ENCODE measurements around the gene AIF1L.

The AIF1L gene

DNA sequence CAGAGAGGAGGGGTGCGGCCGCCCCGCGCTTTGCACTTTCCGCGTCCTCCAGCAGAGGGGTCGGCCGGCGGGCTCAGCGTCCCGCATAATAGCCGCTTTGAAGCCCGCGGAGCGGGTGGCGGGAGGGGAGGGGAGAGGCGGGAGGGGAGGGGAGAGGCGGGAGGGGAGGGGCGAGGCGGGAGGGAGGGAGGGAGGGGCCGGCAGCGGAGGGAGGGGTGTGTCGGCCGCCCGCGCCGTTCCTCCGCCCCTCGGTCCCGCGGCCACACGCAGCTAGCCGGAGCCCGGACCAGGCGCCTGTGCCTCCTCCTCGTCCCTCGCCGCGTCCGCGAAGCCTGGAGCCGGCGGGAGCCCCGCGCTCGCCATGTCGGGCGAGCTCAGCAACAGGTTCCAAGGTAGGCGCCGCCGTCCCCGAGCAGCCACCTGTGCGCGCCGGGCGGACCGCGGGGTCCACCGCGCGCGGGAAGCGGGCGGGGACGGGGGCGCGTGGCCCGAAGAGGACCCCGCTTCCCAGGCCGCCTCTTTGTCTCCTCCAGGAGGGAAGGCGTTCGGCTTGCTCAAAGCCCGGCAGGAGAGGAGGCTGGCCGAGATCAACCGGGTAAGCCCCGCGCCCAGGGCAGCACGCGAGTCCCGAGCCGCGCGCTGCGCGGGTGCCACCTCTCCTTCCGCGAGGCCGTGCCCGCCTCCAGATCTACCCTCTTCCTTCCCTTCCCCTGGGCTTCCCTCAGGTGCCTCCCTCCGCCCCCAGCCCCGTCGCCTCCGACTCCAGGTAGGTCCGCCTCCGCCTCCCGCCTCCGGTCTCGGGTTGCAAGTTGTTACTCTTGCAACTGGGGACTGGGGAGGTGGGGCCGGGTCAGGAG lies at the start of gene AIF1L:
Gene AIF1L, plus strand, starts transcription at position 263 of the 857 bp plus-strand sequence. Its CDS starts 99 bp downstream, at position 362.
- peak; percentile 30 for DNase-seq

GRCh38 chr9:131046581-131047202 lies 49.6 kb upstream of the AIF1L start:
- no peak for DNase-seq

GRCh38 chr9:131048332-131048731 lies 48.0 kb upstream of the AIF1L start:
- no peak for DNase-seq

DNA sequence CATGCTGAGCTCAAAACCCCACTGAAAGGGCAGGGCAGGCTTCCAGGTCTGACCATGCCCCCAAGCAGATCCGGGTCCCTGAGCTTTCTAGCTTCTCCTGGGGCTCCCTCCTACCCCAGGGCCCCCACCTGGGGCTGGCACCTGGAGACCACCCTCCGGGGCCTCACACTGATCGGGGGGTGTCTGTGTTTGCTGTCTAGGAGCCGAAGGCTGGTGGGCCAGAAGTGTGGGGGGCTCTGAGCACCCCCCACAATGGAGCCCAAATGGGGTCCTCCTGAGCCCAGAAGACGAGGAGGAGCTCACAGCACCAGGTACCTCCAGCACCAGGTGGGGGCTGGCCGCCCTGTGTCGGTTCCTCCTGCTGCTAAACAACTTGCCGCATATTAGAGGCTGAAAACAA lies 47.5 kb upstream of the AIF1L start:
- no peak for DNase-seq

DNA sequence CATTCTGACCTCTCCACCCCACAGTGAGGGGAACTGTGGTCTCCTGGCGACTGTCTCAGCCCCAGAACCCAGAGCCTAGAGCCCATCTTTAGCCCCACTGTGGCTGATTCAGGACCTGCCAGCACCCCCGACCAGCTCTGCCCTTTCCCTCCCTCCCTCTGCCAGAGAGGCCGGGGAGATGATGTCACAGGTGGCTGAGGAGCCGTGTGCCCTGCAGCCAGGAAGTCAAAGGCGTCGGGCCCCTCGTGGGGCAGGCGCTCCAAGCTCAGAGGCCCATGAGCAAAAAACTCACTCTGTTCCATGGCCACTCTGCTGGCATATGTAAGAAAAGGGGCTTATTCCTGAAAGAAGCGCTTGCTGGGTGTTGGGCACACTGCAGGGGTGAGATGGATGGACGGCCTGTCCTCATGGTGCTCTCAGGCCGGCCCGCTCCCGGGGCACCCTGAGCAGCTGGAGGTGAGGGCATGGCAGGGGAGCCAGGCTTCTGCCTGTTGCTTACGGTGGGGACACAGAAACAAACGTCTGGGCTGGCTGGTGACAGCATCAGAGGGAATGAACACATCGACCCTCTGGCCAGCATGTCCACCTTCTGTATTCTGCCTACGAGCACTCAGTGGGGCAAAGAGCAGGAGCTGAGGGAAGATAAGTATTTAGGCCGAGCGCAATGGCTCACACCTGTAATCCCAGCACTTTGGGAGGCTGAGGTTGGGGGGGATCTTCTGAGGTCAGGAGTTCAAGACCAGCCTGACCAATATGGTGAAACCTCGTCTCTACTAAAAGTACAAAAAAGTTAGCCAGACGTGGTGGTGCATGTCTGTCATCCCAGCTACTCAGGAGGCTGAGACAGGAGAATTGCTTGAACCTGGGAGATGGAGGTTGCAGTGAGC lies 46.3 kb upstream of the AIF1L start:
- DNase-seq = no peak

GRCh38 chr9:131050831-131051230 lies 45.5 kb upstream of the AIF1L start:
- no peak for DNase-seq

- no peak for DNase-seq
Observed at GRCh38 chr9:131051592-131052517, 44.5 kb upstream of the AIF1L start.

- DNase-seq = no peak
Observed at GRCh38 chr9:131053896-131054295, 42.4 kb upstream of the AIF1L start.

DNA sequence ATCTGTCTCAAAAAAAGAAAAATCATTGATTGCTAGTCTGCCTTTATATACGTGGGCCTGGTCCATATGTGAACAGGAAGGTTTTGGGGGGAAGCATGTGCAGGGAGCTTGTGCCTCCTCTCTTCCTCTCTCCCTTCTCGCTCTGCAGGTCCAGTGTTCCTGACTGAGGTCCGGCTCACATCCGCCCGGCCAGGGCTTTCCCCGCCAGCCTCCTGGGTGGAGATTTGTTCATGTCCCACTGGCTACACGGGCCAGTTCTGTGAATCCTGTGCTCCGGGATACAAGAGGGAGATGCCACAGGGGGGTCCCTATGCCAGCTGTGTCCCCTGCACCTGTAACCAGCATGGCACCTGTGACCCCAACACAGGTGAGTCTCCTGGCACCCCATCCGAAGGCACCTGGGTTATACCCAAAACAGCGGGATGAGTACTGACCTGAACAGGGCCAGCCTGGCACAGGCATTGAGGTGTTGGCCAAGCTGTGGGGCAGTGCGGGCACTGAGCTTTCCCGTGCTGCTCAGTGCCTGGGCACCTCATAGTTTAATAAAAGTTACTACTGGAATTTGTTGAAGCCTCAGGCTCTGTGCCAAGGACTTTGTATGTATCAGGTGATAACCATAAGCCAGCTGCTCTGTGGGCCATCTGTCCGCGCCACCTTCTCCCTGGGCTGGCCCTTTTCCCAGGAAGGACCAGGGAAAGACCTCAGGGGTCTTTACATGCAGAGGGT lies 39.4 kb upstream of the AIF1L start:
- no peak for DNase-seq

- DNase-seq = no peak
Observed at GRCh38 chr9:131060900-131061630, 35.3 kb upstream of the AIF1L start.

DNA sequence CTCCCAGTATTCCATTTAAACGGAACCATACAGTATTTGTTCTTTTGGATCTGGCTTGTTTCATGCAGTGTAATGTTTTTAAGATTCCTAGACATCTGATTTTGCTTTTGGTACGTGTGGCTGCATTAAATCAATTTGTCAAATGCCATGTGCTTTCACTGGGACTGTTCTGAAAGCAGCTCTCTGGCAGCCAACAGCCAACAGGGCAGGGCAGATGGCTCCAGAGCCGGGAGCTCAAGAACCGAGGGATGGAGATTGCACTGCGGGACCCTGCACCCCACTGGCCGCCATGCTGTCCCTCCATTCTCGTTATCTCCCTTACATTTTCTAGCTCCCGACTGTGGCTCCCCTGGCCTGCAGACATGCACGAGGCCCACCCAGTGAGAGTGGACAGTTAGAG lies 33.4 kb upstream of the AIF1L start:
- no peak for DNase-seq

GRCh38 chr9:131065599-131065998 lies 30.7 kb upstream of the AIF1L start:
- DNase-seq = no peak

DNA sequence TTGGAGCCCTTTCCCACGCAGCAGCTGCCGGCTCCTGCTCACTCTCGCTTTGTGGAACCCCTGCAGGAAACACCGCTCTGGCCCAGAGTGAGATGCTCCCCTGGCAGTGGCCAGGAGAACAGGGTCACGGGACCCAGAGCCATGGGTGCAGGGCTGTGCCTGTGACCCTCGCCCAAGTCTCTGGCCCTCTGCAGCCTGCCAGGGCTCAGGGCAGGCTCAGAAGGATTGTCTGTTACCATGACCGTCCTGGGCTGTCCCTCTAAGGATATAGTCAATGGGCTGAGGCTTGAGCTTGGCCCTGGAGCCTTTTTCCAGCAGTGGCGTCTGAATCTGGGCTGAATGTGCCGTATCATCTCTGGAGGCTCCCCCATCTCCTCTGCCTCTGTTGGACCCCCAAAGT lies 28.7 kb upstream of the AIF1L start:
- DNase-seq = no peak

- no peak for DNase-seq
Observed at GRCh38 chr9:131068076-131068816, 28.1 kb upstream of the AIF1L start.

DNA sequence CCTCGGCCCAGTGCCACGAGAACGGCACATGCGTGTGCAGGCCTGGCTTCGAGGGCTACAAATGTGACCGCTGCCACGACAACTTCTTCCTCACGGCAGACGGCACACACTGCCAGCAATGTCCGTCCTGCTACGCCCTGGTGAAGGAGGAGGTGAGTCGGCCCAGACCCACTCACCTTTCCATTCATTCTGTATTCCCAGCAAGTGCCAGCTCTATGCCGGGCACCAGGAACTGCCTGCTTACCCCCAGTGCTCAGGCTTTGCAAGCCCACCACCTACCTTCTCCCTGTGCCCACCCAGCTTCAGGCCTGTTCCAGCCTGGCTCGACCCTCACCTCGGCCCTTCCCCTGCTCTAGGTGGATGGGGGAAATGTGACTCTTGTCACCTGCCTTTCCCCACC lies 26.6 kb upstream of the AIF1L start:
- no peak for DNase-seq

DNA sequence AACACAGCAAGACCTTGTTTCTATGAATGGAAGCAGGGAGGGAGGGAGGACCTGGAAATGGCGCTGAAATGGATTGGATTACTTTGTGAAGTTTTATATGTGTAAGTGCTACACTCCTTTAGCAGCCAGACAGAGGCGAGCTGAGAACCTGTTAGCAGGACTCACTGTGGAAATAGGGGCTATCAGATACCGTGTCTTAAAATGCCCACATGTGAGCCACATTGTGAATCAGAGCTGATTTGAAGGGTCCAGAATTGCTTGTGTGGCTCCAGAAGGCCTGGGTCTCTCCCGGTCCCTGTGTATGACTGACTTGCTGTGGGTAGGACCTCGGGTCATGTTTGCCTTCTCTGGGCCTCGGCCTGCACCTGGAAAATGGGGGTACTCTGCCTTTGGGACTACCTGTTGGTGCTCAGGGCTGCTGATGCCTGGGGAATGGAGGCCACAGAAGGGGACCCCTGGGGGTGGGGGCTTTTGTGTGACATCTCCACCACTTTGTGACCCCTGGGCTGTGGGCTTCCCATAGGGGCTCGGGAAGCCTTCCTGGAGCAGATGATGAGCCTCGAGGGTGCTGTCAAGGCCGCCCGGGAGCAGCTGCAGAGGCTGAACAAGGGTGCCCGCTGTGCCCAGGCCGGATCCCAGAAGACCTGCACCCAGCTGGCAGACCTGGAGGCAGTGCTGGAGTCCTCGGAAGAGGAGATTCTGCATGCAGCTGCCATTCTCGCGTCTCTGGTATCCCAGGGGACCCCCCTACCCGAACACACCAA lies 24.0 kb upstream of the AIF1L start:
- no peak for DNase-seq

DNA sequence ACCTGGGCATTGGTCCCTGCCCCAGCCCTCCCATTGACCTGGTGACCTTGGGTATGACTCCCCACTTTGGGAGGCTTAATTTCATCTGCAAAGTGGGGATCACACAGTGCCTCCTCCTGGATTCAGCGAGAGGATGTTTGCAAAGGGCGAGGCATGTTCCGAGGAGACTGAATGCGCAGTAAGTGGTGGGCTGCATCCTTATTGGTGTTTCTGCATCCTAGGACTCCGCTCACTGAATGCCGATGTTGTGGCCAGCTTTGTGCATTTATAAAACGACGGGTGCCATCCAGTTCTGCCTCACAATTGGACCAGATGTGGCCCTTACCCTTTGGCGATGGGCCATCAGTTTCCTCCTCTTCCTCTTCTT lies 23.5 kb upstream of the AIF1L start:
- DNase-seq = no peak

DNA sequence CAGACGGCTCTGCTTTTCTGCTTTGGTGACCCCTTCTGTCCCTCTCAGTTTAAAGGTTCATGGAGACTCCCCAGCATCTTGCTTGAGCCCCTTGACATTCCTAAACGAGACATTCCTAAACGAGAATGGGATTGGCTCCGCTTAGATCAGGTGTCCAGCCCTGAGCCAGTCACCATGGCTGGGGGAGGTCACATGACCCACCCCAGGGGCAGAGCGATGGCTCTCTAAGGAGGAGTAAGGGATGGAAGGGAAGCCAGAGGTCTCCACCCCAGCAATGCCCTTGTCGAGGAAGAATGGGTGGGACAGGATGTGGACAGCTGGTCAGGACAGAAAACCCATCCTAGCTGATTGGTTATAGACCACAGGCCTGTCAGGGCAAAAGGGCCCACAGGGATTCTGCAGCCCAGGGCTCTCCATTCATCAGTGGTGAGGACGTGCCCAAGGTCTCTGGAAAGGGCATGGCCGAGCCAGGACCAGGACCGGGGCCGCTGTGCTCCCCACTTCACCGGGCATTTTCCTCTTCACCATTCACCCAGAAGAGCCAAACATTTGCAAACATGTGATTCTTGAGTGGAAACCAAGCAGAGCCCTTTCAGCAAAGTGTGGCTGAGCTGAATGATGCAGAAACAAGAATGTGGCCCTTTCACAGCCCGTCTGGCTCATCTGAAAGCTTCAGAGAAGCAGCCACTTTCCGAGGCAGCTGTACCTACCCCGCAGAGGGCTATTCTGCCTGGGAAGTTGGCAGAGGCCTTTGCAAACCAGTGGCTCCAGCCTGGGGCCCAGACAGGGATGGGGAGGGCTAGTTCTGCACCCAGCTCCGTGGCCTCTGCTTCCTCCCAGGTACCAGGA lies 19.8 kb upstream of the AIF1L start:
- DNase-seq = no peak
